ENCODE data around the gene S100A13.

Gene S100A13

GRCh38 chr1:153572569-153573015, 54.7 kb downstream of the S100A13 start:
- DNase-seq (ENCODE audit: low read depth in 2 of 2), result peak in 1 of 2 donors; percentile 51

- no peak for DNase-seq (ENCODE audit: low read depth in 2 of 2)
Observed at GRCh38 chr1:153571706-153572105, 55.6 kb downstream of the S100A13 start.

- no peak for DNase-seq (ENCODE audit: low read depth in 2 of 2)
Observed at GRCh38 chr1:153570874-153571273, 56.4 kb downstream of the S100A13 start.

- DNase-seq (ENCODE audit: low read depth in 2 of 2), result no peak
Observed at GRCh38 chr1:153569465-153569864, 57.8 kb downstream of the S100A13 start.
